ENCODE results near the gene PCCA.

The PCCA gene

GRCh38 chr13:100532090-100532766, 443.3 kb downstream of the PCCA start:
- no peak for DNase-seq

- DNase-seq: no peak
These were observed 444.0 kb downstream of the PCCA start for GRCh38 chr13:100532836-100533435.

- DNase-seq: no peak
These were observed 444.7 kb downstream of the PCCA start for GRCh38 chr13:100533588-100534041.

GRCh38 chr13:100534147-100534843, 445.4 kb downstream of the PCCA start:
- no peak for DNase-seq

- no peak for DNase-seq
These were observed 446.0 kb downstream of the PCCA start for GRCh38 chr13:100534911-100535310.

GRCh38 chr13:100535426-100536135, 446.7 kb downstream of the PCCA start:
- no peak for DNase-seq

- no peak for DNase-seq
These were observed 447.8 kb downstream of the PCCA start for GRCh38 chr13:100536643-100537180.

GRCh38 chr13:100537486-100537885, 448.6 kb downstream of the PCCA start:
- no peak for DNase-seq

GRCh38 chr13:100537951-100538462, 449.1 kb downstream of the PCCA start:
- no peak for DNase-seq

- no peak for DNase-seq
These were observed 451.7 kb downstream of the PCCA start for GRCh38 chr13:100540621-100541020.

- DNase-seq: no peak
These were observed 453.3 kb downstream of the PCCA start for GRCh38 chr13:100541897-100542825.

GRCh38 chr13:100542826-100543156, 453.9 kb downstream of the PCCA start:
- no peak for DNase-seq

GRCh38 chr13:100543872-100544602, 455.1 kb downstream of the PCCA start:
- no peak for DNase-seq

GRCh38 chr13:100544866-100545683, 456.2 kb downstream of the PCCA start:
- no peak for DNase-seq

- DNase-seq: no peak
These were observed 456.8 kb downstream of the PCCA start for GRCh38 chr13:100545684-100546061.

- no peak for DNase-seq
These were observed 458.0 kb downstream of the PCCA start for GRCh38 chr13:100546713-100547405.

GRCh38 chr13:100547791-100548201, 458.9 kb downstream of the PCCA start:
- no peak for DNase-seq

GRCh38 chr13:100549316-100549715, 460.4 kb downstream of the PCCA start:
- DNase-seq: no peak

GRCh38 chr13:100552755-100553154, 463.9 kb downstream of the PCCA start:
- DNase-seq: no peak

GRCh38 chr13:100559886-100560285, 471.0 kb downstream of the PCCA start:
- no peak for DNase-seq
